K562 (cell line): ENCODE data around the gene SPTY2D1. TPM values are rescaled to one million over a fixed set of nuclear protein-coding genes. Genes with fewer than 3 reads are reported as not detected.

Source experiments
- ETS2 ChIP-seq: IDR thresholded peaks from 2 replicates; pipeline ENCODE4 v1.6.1; 2016; ENCODE audit warnings: borderline replicate concordance, missing genetic modification characterization, mild to moderate bottlenecking, moderate library complexity, missing compliant biosample characterization; ENCODE audit not compliant: poor library complexity, severe bottlenecking
- FOXJ2 ChIP-seq: fragments of 200-800 bp; sonication (Bioruptor generic); IDR thresholded peaks from 2 replicates; pipeline ENCODE4 v1.6.1; 2016; ENCODE audit warnings: missing genetic modification characterization, missing compliant biosample characterization
- HDAC6 ChIP-seq: IDR thresholded peaks from 2 replicates; pipeline ENCODE4 v1.6.1; 2012; ENCODE audit warnings: low read depth, mild to moderate bottlenecking, control low read depth, inconsistent platforms, low read length, moderate library complexity
- RBBP5 ChIP-seq: fragments of 200-600 bp; sonication (generic); IDR thresholded peaks from 2 replicates; pipeline ENCODE4 v1.6.1; 2012; ENCODE audit warnings: borderline replicate concordance, mild to moderate bottlenecking, low read length, control low read depth, inconsistent platforms; ENCODE audit not compliant: insufficient read depth, poor library complexity, severe bottlenecking
- RBM17 ChIP-seq: fragments of 200-400 bp; formaldehyde crosslinking; IDR thresholded peaks from 2 replicates; pipeline ENCODE4 v1.6.1; 2017; ENCODE audit warnings: low read depth, mild to moderate bottlenecking, low read length, borderline replicate concordance
- ZC3H8 ChIP-seq: fragments of 450-650 bp; IDR thresholded peaks from 2 replicates; pipeline ENCODE4 v1.6.1; 2017
- ZKSCAN1 ChIP-seq: fragments of 150-350 bp; IDR thresholded peaks from 2 replicates; pipeline ENCODE4 v1.6.1; 2016; ENCODE audit warnings: low read depth, low read length
- polyA plus RNA-seq, 8 experiments: library from polyadenylated mRNA; depleted of rRNA in 4 of 8; stranded (reverse) in 5 of 8; unstranded in 3 of 8; fragments of >200 nt; fragmentation: Nextera tagmentation in 2 of 8; fragmentation: Illumina TruSeq in 1 of 8; extraction: Ambion mirVana in 2 of 8; extraction: Trizol in 1 of 8; gene quantifications; 2 replicates each; pipeline versions ENCODE4 v1.2.1 to v1.2.3, GENCODE V29; 2011 to 2014; ENCODE audit warnings: inconsistent platforms in 1 of 8, missing spikeins in 1 of 8
- total RNA-seq, 7 experiments: library from RNA; depleted of rRNA in 6 of 7; stranded (reverse); fragments of >200 nt in 6 of 7; fragmentation: Illumina TruSeq in 2 of 7; extraction: Trizol in 2 of 7; gene quantifications; 2 replicates each; pipeline versions ENCODE4 v1.2.1 to v1.2.3, GENCODE V29; 2011 to 2021; ENCODE audit warnings: low replicate concordance in 1 of 7
- TF ChIP-seq, protein P1 (sequence below): fragments of 450-650 bp; IDR thresholded peaks from 2 replicates; pipeline ENCODE4 v1.6.1; 2016; ENCODE audit warnings: low read depth, mild to moderate bottlenecking, moderate library complexity
- TF ChIP-seq, protein P2 (sequence below), 2 experiments: IDR thresholded peaks; 2 replicates each; pipeline ENCODE4 v1.6.1; 2012; ENCODE audit warnings: improper control_type of control experiment in 2 of 2, low read depth in 2 of 2, low read length in 2 of 2, borderline replicate concordance in 1 of 2
- TF ChIP-seq, protein P3 (sequence below): sonication (generic); formaldehyde crosslinking; IDR thresholded peaks from 2 replicates; pipeline ENCODE4 v1.8.0; 2022; ENCODE audit warnings: mild to moderate bottlenecking, missing genetic modification reagents
- TF ChIP-seq, protein P4 (sequence below): sonication (generic); formaldehyde crosslinking; IDR thresholded peaks from 2 replicates; pipeline ENCODE4 v1.8.0; 2022; ENCODE audit warnings: mild to moderate bottlenecking, missing genetic modification reagents
- TF ChIP-seq, protein P5 (sequence below): fragments of 450-650 bp; conservative IDR thresholded peaks from 2 replicates; pipeline ENCODE4 v1.6.1; 2016; ENCODE audit warnings: missing genetic modification characterization, low read depth, mild to moderate bottlenecking, control low read depth, missing compliant biosample characterization

Gene SPTY2D1
- total and polyA plus RNA-seq, 9 of the 15 experiments (the other 6 are each of a cell fraction or from before 2014, with no cell fraction given), result 3.2 to 32.1 (median 12.9) TPM

DNA sequence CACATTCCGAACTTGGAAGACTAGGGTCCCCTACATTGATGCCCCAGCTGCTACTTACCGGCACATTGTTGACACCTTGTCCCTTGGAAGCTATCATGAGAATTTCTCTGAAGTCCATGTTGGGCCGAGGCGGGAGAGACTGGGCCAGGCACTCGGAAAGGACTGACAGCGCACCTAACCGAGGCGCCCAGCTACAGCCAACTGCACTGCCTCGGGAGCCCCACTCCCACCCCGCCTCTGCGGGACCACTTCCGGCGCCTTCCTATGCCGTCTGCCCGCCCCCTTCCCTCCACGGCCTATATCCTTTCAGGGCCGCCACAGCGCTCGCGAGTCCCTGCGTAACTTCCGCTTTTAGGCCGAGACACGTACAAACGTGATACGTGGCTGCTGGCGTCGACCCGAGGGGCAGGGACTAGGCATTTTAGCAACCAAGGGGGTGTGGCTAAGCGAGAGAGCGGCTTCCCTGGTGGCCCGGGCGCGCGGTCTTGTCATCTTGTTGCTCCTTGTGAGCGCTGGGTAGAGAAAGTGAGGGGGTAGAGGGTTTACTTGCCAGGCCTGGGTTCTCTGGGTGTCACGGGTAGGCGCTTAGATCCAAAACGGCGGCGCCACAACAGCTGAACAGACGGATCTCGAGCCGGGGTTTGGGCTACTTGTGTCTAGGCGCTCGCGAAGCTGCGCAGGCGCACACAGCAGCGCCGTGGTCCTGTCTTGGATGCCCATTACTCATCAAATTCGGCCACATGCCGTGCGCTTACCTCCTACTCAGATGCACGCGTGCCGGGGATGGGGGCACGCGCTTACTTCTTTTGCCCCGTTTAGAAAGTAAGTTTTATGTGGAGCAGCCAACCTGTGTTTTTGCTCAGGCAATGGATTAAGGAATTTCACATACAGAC is at the start of gene SPTY2D1 (continued):
- TF ChIP-seq, protein P1, sequence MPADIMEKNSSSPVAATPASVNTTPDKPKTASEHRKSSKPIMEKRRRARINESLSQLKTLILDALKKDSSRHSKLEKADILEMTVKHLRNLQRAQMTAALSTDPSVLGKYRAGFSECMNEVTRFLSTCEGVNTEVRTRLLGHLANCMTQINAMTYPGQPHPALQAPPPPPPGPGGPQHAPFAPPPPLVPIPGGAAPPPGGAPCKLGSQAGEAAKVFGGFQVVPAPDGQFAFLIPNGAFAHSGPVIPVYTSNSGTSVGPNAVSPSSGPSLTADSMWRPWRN, result peak; percentile 95
- TF ChIP-seq, protein P2, sequence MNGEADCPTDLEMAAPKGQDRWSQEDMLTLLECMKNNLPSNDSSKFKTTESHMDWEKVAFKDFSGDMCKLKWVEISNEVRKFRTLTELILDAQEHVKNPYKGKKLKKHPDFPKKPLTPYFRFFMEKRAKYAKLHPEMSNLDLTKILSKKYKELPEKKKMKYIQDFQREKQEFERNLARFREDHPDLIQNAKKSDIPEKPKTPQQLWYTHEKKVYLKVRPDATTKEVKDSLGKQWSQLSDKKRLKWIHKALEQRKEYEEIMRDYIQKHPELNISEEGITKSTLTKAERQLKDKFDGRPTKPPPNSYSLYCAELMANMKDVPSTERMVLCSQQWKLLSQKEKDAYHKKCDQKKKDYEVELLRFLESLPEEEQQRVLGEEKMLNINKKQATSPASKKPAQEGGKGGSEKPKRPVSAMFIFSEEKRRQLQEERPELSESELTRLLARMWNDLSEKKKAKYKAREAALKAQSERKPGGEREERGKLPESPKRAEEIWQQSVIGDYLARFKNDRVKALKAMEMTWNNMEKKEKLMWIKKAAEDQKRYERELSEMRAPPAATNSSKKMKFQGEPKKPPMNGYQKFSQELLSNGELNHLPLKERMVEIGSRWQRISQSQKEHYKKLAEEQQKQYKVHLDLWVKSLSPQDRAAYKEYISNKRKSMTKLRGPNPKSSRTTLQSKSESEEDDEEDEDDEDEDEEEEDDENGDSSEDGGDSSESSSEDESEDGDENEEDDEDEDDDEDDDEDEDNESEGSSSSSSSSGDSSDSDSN (IDR thresholded peaks at IDR 0.05; ENCODE audit: borderline replicate concordance in 1 of 2, low read depth in 2 of 2, low read length in 2 of 2), result 0 out of 4 replicates have a peak, but pooled peaks of 1 of the 2 experiments have one; percentile 55
- peak; percentile 84 for TF ChIP-seq RBBP5
- TF ChIP-seq HDAC6, result no peak
- peak; percentile 39; the same call in 1 of the 2 replicates for TF ChIP-seq FOXJ2 (tag)
- TF ChIP-seq, protein P3, sequence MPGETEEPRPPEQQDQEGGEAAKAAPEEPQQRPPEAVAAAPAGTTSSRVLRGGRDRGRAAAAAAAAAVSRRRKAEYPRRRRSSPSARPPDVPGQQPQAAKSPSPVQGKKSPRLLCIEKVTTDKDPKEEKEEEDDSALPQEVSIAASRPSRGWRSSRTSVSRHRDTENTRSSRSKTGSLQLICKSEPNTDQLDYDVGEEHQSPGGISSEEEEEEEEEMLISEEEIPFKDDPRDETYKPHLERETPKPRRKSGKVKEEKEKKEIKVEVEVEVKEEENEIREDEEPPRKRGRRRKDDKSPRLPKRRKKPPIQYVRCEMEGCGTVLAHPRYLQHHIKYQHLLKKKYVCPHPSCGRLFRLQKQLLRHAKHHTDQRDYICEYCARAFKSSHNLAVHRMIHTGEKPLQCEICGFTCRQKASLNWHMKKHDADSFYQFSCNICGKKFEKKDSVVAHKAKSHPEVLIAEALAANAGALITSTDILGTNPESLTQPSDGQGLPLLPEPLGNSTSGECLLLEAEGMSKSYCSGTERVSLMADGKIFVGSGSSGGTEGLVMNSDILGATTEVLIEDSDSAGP (CRISPR knock-in tag), result no peak
- TF ChIP-seq, protein P4, sequence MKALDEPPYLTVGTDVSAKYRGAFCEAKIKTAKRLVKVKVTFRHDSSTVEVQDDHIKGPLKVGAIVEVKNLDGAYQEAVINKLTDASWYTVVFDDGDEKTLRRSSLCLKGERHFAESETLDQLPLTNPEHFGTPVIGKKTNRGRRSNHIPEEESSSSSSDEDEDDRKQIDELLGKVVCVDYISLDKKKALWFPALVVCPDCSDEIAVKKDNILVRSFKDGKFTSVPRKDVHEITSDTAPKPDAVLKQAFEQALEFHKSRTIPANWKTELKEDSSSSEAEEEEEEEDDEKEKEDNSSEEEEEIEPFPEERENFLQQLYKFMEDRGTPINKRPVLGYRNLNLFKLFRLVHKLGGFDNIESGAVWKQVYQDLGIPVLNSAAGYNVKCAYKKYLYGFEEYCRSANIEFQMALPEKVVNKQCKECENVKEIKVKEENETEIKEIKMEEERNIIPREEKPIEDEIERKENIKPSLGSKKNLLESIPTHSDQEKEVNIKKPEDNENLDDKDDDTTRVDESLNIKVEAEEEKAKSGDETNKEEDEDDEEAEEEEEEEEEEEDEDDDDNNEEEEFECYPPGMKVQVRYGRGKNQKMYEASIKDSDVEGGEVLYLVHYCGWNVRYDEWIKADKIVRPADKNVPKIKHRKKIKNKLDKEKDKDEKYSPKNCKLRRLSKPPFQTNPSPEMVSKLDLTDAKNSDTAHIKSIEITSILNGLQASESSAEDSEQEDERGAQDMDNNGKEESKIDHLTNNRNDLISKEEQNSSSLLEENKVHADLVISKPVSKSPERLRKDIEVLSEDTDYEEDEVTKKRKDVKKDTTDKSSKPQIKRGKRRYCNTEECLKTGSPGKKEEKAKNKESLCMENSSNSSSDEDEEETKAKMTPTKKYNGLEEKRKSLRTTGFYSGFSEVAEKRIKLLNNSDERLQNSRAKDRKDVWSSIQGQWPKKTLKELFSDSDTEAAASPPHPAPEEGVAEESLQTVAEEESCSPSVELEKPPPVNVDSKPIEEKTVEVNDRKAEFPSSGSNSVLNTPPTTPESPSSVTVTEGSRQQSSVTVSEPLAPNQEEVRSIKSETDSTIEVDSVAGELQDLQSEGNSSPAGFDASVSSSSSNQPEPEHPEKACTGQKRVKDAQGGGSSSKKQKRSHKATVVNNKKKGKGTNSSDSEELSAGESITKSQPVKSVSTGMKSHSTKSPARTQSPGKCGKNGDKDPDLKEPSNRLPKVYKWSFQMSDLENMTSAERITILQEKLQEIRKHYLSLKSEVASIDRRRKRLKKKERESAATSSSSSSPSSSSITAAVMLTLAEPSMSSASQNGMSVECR (CRISPR knock-in tag), result peak; percentile 88
- TF ChIP-seq ZKSCAN1, result no peak
- TF ChIP-seq RBM17, result no peak
- TF ChIP-seq ETS2 (tag), result no peak
- TF ChIP-seq, protein P5, sequence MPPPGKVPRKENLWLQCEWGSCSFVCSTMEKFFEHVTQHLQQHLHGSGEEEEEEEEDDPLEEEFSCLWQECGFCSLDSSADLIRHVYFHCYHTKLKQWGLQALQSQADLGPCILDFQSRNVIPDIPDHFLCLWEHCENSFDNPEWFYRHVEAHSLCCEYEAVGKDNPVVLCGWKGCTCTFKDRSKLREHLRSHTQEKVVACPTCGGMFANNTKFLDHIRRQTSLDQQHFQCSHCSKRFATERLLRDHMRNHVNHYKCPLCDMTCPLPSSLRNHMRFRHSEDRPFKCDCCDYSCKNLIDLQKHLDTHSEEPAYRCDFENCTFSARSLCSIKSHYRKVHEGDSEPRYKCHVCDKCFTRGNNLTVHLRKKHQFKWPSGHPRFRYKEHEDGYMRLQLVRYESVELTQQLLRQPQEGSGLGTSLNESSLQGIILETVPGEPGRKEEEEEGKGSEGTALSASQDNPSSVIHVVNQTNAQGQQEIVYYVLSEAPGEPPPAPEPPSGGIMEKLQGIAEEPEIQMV (tag), result no peak
- TF ChIP-seq ZC3H8, result no peak
